SK-N-SH treated with all-trans-retinoic acid at 6 μM for 48 hours (cell line): ENCODE data around the gene ANTXR2.

Experiments
- CSDC2 ChIP-seq: fragments of 250-450 bp; sonication (Bioruptor Pico); IDR thresholded peaks from 2 replicates; pipeline ENCODE4 v1.5.0; 2020; ENCODE audit warnings: mild to moderate bottlenecking, moderate library complexity
- ESRRG ChIP-seq: fragments of 250-450 bp; sonication (Bioruptor Pico); IDR thresholded peaks from 2 replicates; pipeline ENCODE4 v1.6.1; 2021; ENCODE audit warnings: mild to moderate bottlenecking
- ISL1 ChIP-seq: fragments of 250-450 bp; sonication (Bioruptor Pico); IDR thresholded peaks from 2 replicates; pipeline ENCODE4 v2.1.2; 2022; ENCODE audit warnings: mild to moderate bottlenecking, moderate library complexity
- OSR1 ChIP-seq: fragments of 250-450 bp; sonication (Bioruptor Pico); IDR thresholded peaks from 2 replicates; pipeline ENCODE4 v1.8.0; 2022; ENCODE audit warnings: moderate library complexity, mild to moderate bottlenecking, inconsistent platforms
- PATZ1 ChIP-seq: fragments of 250-450 bp; sonication (Bioruptor Pico); IDR thresholded peaks from 2 replicates; pipeline ENCODE4 v1.8.0; 2020; ENCODE audit warnings: mild to moderate bottlenecking, moderate library complexity, borderline replicate concordance
- PPARA ChIP-seq: fragments of 250-450 bp; sonication (Bioruptor Pico); IDR thresholded peaks from 2 replicates; pipeline ENCODE4 v1.5.0; 2020; ENCODE audit warnings: mild to moderate bottlenecking, borderline replicate concordance
- TOX ChIP-seq: fragments of 250-450 bp; sonication (Bioruptor Pico); IDR thresholded peaks from 2 replicates; pipeline ENCODE4 v1.8.0; 2021; ENCODE audit warnings: mild to moderate bottlenecking, moderate library complexity, borderline replicate concordance
- ZFP3 ChIP-seq: fragments of 250-450 bp; sonication (Bioruptor Pico); IDR thresholded peaks from 2 replicates; pipeline ENCODE4 v1.5.0; 2020; ENCODE audit warnings: mild to moderate bottlenecking, moderate library complexity
- ZFP30 ChIP-seq: fragments of 450-650 bp; formaldehyde crosslinking; IDR thresholded peaks from 2 replicates; pipeline ENCODE4 v1.5.0; 2022; ENCODE audit warnings: mild to moderate bottlenecking, moderate library complexity
- ZNF70 ChIP-seq: fragments of 450-650 bp; formaldehyde crosslinking; IDR thresholded peaks from 2 replicates; pipeline ENCODE4 v1.5.0; 2020; ENCODE audit warnings: mild to moderate bottlenecking, moderate library complexity
- TF ChIP-seq, protein P1 (sequence below): fragments of 250-450 bp; sonication (Bioruptor Pico); IDR thresholded peaks from 2 replicates; pipeline ENCODE4 v1.5.0; 2020; ENCODE audit warnings: mild to moderate bottlenecking, moderate library complexity
- TF ChIP-seq, protein P2 (sequence below): fragments of 250-450 bp; sonication (Bioruptor Pico); IDR thresholded peaks from 2 replicates; pipeline ENCODE4 v1.5.1; 2020; ENCODE audit warnings: low read depth, mild to moderate bottlenecking, moderate library complexity

GRCh38 chr4:80007745-80008149, 65.3 kb downstream of the ANTXR2 start:
- TF ChIP-seq PATZ1 (no peak), ZFP30 (CRISPR knock-in tag) (no peak), OSR1 (CRISPR knock-in tag) (no peak), TOX (no peak), ESRRG (CRISPR knock-in tag) (no peak), PPARA (CRISPR knock-in tag) (no peak), ZFP3 (CRISPR knock-in tag) (no peak), CSDC2 (CRISPR knock-in tag) (no peak), ZNF70 (no peak), ISL1 (no peak)
- TF ChIP-seq, protein P1, sequence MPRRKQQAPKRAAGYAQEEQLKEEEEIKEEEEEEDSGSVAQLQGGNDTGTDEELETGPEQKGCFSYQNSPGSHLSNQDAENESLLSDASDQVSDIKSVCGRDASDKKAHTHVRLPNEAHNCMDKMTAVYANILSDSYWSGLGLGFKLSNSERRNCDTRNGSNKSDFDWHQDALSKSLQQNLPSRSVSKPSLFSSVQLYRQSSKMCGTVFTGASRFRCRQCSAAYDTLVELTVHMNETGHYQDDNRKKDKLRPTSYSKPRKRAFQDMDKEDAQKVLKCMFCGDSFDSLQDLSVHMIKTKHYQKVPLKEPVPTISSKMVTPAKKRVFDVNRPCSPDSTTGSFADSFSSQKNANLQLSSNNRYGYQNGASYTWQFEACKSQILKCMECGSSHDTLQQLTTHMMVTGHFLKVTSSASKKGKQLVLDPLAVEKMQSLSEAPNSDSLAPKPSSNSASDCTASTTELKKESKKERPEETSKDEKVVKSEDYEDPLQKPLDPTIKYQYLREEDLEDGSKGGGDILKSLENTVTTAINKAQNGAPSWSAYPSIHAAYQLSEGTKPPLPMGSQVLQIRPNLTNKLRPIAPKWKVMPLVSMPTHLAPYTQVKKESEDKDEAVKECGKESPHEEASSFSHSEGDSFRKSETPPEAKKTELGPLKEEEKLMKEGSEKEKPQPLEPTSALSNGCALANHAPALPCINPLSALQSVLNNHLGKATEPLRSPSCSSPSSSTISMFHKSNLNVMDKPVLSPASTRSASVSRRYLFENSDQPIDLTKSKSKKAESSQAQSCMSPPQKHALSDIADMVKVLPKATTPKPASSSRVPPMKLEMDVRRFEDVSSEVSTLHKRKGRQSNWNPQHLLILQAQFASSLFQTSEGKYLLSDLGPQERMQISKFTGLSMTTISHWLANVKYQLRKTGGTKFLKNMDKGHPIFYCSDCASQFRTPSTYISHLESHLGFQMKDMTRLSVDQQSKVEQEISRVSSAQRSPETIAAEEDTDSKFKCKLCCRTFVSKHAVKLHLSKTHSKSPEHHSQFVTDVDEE: no peak
- TF ChIP-seq, protein P2, sequence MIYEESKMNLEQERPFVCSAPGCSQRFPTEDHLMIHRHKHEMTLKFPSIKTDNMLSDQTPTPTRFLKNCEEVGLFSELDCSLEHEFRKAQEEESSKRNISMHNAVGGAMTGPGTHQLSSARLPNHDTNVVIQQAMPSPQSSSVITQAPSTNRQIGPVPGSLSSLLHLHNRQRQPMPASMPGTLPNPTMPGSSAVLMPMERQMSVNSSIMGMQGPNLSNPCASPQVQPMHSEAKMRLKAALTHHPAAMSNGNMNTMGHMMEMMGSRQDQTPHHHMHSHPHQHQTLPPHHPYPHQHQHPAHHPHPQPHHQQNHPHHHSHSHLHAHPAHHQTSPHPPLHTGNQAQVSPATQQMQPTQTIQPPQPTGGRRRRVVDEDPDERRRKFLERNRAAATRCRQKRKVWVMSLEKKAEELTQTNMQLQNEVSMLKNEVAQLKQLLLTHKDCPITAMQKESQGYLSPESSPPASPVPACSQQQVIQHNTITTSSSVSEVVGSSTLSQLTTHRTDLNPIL (CRISPR knock-in tag): no peak
